ENCODE measurements around the gene SEMA6A. TPM values are rescaled to one million over a fixed set of nuclear protein-coding genes. Genes with fewer than 3 reads are reported as not detected.

Gene SEMA6A
- total and polyA plus RNA-seq, 2 experiments from 2014 or later, result 233 to 400 TPM

DNA sequence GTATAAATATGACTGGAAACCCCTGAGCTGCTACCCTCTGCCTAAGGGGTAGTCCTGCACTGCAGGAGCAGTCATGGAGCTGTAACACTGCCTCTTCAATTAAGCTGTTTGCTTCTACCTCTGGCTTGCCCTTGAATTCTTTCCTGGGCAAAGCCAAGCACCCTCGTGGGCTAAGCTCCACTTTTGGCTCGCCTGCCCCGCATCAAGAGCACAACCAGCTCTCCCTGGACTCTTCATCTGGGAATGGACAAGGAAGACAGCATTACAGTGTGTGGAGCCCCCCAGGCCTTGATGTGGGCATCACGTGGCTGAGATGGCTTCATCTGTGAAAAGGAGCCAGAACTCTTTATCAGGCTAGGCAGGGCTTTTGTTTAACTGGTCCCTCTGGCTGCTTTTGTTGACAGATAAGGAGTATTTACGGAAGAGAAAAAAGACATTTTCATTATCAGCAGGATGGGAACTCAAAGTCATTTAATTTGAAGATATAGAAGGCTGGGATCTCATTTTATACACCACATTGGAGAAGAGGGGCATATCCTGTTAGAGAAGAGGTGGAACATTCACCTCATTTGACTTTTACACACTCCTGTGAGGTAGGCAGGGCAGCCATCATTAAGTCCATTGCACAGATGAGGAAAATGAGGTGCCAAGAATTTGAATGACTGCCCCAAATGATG lies 137.8 kb downstream of the SEMA6A start:
- DNase-seq (ENCODE audit: low spot score), result no peak
- no peak for ATAC-seq
- H2AFZ ChIP-seq, result no peak overlapping the region
- no peaks in the 10 kb centered on the region for H3K79me2 ChIP-seq (replicated peaks; ENCODE audit: insufficient read depth)
- H3K4me1 ChIP-seq (ENCODE audit: insufficient read depth), result peaks cover 41% of the 10 kb centered on the region
- peaks cover 5% of the 10 kb centered on the region; the same call in 1 of the 2 replicates for H3K9me2 ChIP-seq (ENCODE audit: insufficient read depth)
- H3K27me3 ChIP-seq (ENCODE audit: insufficient read depth), result peaks cover 17% of the 10 kb centered on the region; the same call in 1 of the 2 replicates
- H3K36me3 ChIP-seq (ENCODE audit: insufficient read depth), result no peaks in the 10 kb centered on the region
- H3F3A ChIP-seq (replicated peaks; ENCODE audit: low read depth), result no peaks in the 10 kb centered on the region; the same call in 1 of the 2 replicates
- no peak overlapping the region for H3K4me3 ChIP-seq
- TF ChIP-seq, protein P1, sequence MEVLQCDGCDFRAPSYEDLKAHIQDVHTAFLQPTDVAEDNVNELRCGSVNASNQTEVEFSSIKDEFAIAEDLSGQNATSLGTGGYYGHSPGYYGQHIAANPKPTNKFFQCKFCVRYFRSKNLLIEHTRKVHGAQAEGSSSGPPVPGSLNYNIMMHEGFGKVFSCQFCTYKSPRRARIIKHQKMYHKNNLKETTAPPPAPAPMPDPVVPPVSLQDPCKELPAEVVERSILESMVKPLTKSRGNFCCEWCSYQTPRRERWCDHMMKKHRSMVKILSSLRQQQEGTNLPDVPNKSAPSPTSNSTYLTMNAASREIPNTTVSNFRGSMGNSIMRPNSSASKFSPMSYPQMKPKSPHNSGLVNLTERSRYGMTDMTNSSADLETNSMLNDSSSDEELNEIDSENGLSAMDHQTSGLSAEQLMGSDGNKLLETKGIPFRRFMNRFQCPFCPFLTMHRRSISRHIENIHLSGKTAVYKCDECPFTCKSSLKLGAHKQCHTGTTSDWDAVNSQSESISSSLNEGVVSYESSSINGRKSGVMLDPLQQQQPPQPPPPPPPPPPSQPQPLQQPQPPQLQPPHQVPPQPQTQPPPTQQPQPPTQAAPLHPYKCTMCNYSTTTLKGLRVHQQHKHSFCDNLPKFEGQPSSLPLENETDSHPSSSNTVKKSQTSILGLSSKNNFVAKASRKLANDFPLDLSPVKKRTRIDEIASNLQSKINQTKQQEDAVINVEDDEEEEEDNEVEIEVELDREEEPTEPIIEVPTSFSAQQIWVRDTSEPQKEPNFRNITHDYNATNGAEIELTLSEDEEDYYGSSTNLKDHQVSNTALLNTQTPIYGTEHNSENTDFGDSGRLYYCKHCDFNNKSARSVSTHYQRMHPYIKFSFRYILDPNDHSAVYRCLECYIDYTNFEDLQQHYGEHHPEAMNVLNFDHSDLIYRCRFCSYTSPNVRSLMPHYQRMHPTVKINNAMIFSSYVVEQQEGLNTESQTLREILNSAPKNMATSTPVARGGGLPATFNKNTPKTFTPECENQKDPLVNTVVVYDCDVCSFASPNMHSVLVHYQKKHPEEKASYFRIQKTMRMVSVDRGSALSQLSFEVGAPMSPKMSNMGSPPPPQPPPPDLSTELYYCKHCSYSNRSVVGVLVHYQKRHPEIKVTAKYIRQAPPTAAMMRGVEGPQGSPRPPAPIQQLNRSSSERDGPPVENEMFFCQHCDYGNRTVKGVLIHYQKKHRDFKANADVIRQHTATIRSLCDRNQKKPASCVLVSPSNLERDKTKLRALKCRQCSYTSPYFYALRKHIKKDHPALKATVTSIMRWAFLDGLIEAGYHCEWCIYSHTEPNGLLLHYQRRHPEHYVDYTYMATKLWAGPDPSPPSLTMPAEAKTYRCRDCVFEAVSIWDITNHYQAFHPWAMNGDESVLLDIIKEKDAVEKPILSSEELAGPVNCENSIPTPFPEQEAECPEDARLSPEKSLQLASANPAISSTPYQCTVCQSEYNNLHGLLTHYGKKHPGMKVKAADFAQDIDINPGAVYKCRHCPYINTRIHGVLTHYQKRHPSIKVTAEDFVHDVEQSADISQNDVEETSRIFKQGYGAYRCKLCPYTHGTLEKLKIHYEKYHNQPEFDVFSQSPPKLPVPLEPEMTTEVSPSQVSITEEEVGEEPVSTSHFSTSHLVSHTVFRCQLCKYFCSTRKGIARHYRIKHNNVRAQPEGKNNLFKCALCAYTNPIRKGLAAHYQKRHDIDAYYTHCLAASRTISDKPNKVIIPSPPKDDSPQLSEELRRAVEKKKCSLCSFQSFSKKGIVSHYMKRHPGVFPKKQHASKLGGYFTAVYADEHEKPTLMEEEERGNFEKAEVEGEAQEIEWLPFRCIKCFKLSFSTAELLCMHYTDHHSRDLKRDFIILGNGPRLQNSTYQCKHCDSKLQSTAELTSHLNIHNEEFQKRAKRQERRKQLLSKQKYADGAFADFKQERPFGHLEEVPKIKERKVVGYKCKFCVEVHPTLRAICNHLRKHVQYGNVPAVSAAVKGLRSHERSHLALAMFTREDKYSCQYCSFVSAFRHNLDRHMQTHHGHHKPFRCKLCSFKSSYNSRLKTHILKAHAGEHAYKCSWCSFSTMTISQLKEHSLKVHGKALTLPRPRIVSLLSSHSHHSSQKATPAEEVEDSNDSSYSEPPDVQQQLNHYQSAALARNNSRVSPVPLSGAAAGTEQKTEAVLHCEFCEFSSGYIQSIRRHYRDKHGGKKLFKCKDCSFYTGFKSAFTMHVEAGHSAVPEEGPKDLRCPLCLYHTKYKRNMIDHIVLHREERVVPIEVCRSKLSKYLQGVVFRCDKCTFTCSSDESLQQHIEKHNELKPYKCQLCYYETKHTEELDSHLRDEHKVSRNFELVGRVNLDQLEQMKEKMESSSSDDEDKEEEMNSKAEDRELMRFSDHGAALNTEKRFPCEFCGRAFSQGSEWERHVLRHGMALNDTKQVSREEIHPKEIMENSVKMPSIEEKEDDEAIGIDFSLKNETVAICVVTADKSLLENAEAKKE (CRISPR knock-in tag; IDR thresholded peaks at IDR 0.05), result no peak
- no peak for TF ChIP-seq POLR2AphosphoS5 (IDR thresholded peaks at IDR 0.05; ENCODE audit: low read depth)
- TF ChIP-seq JUNB (IDR thresholded peaks at IDR 0.05; ENCODE audit: unreplicated experiment), result no peak
- TF ChIP-seq NANOG (IDR thresholded peaks at IDR 0.05; ENCODE audit: borderline replicate concordance), result no peak
- TF ChIP-seq EZH2phosphoT487 (IDR thresholded peaks at IDR 0.05; ENCODE audit: unreplicated experiment), result no peak
- no peak for TF ChIP-seq ZNF114 (CRISPR knock-in tag; IDR thresholded peaks at IDR 0.05)
- TF ChIP-seq, protein P2, sequence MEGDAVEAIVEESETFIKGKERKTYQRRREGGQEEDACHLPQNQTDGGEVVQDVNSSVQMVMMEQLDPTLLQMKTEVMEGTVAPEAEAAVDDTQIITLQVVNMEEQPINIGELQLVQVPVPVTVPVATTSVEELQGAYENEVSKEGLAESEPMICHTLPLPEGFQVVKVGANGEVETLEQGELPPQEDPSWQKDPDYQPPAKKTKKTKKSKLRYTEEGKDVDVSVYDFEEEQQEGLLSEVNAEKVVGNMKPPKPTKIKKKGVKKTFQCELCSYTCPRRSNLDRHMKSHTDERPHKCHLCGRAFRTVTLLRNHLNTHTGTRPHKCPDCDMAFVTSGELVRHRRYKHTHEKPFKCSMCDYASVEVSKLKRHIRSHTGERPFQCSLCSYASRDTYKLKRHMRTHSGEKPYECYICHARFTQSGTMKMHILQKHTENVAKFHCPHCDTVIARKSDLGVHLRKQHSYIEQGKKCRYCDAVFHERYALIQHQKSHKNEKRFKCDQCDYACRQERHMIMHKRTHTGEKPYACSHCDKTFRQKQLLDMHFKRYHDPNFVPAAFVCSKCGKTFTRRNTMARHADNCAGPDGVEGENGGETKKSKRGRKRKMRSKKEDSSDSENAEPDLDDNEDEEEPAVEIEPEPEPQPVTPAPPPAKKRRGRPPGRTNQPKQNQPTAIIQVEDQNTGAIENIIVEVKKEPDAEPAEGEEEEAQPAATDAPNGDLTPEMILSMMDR (conservative IDR thresholded peaks at IDR 0.05; ENCODE audit: low read depth in 2 of 2), result no peak
- H3K4me2 ChIP-seq, result no peak overlapping the region
- H3K4me3 Mint-ChIP-seq, result no peak overlapping the region
- H3K4me1 Mint-ChIP-seq, result peaks cover 28% of the 10 kb centered on the region
- no peaks in the 10 kb centered on the region for H4K20me1 ChIP-seq (replicated peaks; ENCODE audit: insufficient read depth)
- H3K27ac Mint-ChIP-seq, result no peak overlapping the region
- H3K9me3 Mint-ChIP-seq, result no peaks in the 10 kb centered on the region
- H3K27ac ChIP-seq (ENCODE audit: low read depth), result no peak overlapping the region
- no peaks in the 10 kb centered on the region for H3K36me3 Mint-ChIP-seq (ENCODE audit: low read depth)
- H3K27me3 Mint-ChIP-seq (ENCODE audit: insufficient read depth, low read depth, poor library complexity), result peaks cover 21% of the 10 kb centered on the region

Measured in GM23338 (cell line).